Parathyroid adenoma (tissue), 2 donors: ENCODE results near the gene PTPRB.
A peak's percentile ranks its signal among the peaks of the same experiment; 100 is the strongest.

ENCODE experiments used
- H2AFZ ChIP-seq: fragments of 300-600 bp; sonication (generic); one replicate; pipeline ENCODE4 v1.7.0; 2017; ENCODE audit warnings: antibody characterized with exemption, mild to moderate bottlenecking
- H3K27ac ChIP-seq: fragments of 300-600 bp; sonication (generic); one replicate; pipeline ENCODE4 v1.7.0; 2017
- H3K27me3 ChIP-seq: fragments of 300-600 bp; sonication (generic); one replicate; pipeline ENCODE4 v1.7.0; 2017; ENCODE audit warnings: low read length; ENCODE audit not compliant: control insufficient read depth, insufficient read depth
- H3K36me3 ChIP-seq: fragments of 300-600 bp; sonication (generic); one replicate; pipeline ENCODE4 v1.7.0; 2017; ENCODE audit warnings: low read length; ENCODE audit not compliant: control insufficient read depth, insufficient read depth
- H3K4me1 ChIP-seq: fragments of 300-600 bp; sonication (generic); one replicate; pipeline ENCODE4 v1.7.0; 2017; ENCODE audit warnings: control low read depth
- H3K4me2 ChIP-seq: fragments of 300-600 bp; sonication (generic); one replicate; pipeline ENCODE4 v1.7.0; 2017; ENCODE audit warnings: low read length
- H3K4me3 ChIP-seq: fragments of 300-600 bp; sonication (generic); one replicate; pipeline ENCODE4 v1.7.0; 2017; ENCODE audit warnings: low read depth, low read length
- H3K79me2 ChIP-seq: fragments of 300-600 bp; sonication (generic); one replicate; pipeline ENCODE4 v1.7.0; 2017; ENCODE audit warnings: control low read depth
- H3K9ac ChIP-seq: fragments of 300-600 bp; sonication (generic); one replicate; pipeline ENCODE4 v1.7.0; 2017; ENCODE audit warnings: mild to moderate bottlenecking
- H3K9me3 ChIP-seq: fragments of 300-600 bp; sonication (generic); one replicate; pipeline ENCODE4 v1.7.0; 2017; ENCODE audit warnings: low read length; ENCODE audit not compliant: control insufficient read depth
- CTCF ChIP-seq: fragments of 300-600 bp; sonication (generic); IDR thresholded peaks from one replicate; pipeline ENCODE4 v1.7.0; 2017; ENCODE audit warnings: antibody characterized with exemption, mild to moderate bottlenecking
- donor health status: primary hyperparathyroidism.

The PTPRB gene

GRCh38 chr12:70615174-70615866, 21.9 kb downstream of the PTPRB start:
- Histone ChIP-seq H3K4me1 (no peaks in the 10 kb centered on the region), H3K9me3 (no peaks in the 10 kb centered on the region), H3K27me3 (no peaks in the 10 kb centered on the region), H3K79me2 (no peaks in the 10 kb centered on the region), H3K27ac (no peak overlapping the region), H2AFZ (no peak overlapping the region), H3K4me2 (no peak overlapping the region), H3K4me3 (no peak overlapping the region), H3K9ac (no peak overlapping the region), H3K36me3 (no peaks in the 10 kb centered on the region)
- TF ChIP-seq CTCF, result no peak

GRCh38 chr12:70609739-70610491, 27.3 kb downstream of the PTPRB start:
- H3K27me3 ChIP-seq, result no peaks in the 10 kb centered on the region
- H3K9ac ChIP-seq, result no peak overlapping the region
- H3K9me3 ChIP-seq, result no peaks in the 10 kb centered on the region
- H3K79me2 ChIP-seq, result no peaks in the 10 kb centered on the region
- H3K4me2 ChIP-seq, result peak overlapping the region; percentile 54
- peak overlapping the region; percentile 17 for H3K27ac ChIP-seq
- peak overlapping the region; percentile 51 for H3K4me3 ChIP-seq
- peak overlapping the region; percentile 47 for H2AFZ ChIP-seq
- H3K4me1 ChIP-seq, result no peaks in the 10 kb centered on the region
- TF ChIP-seq CTCF, result no peak
- H3K36me3 ChIP-seq, result no peaks in the 10 kb centered on the region

- Histone ChIP-seq H3K36me3 (no peaks in the 10 kb centered on the region), H2AFZ (no peak overlapping the region), H3K4me3 (peak overlapping the region; percentile 51), H3K27me3 (no peaks in the 10 kb centered on the region), H3K9me3 (no peaks in the 10 kb centered on the region), H3K4me2 (peak overlapping the region; percentile 54), H3K4me1 (no peaks in the 10 kb centered on the region), H3K27ac (peak overlapping the region; percentile 17), H3K9ac (no peak overlapping the region), H3K79me2 (no peaks in the 10 kb centered on the region)
- TF ChIP-seq CTCF, result no peak
These were observed 28.0 kb downstream of the PTPRB start for GRCh38 chr12:70609203-70609602.

- H3K4me3 ChIP-seq, result no peak overlapping the region
- TF ChIP-seq CTCF, result no peak
- H3K9ac ChIP-seq, result no peak overlapping the region
- H2AFZ ChIP-seq, result no peak overlapping the region
- no peaks in the 10 kb centered on the region for H3K9me3 ChIP-seq
- no peaks in the 10 kb centered on the region for H3K36me3 ChIP-seq
- no peak overlapping the region for H3K27ac ChIP-seq
- H3K79me2 ChIP-seq, result no peaks in the 10 kb centered on the region
- no peak overlapping the region for H3K4me2 ChIP-seq
- H3K27me3 ChIP-seq, result no peaks in the 10 kb centered on the region
- H3K4me1 ChIP-seq, result no peaks in the 10 kb centered on the region
These were observed 29.0 kb downstream of the PTPRB start for GRCh38 chr12:70608184-70608583.
